ENCODE data around the gene TACR1. TPM values are rescaled to one million over a fixed set of nuclear protein-coding genes. Genes with fewer than 3 reads are reported as not detected.

TACR1 gene
- total RNA-seq, 6 donors from 2014 or later, result 0.46 to 4.2 (median 1.5) TPM; not detected in 1

DNA sequence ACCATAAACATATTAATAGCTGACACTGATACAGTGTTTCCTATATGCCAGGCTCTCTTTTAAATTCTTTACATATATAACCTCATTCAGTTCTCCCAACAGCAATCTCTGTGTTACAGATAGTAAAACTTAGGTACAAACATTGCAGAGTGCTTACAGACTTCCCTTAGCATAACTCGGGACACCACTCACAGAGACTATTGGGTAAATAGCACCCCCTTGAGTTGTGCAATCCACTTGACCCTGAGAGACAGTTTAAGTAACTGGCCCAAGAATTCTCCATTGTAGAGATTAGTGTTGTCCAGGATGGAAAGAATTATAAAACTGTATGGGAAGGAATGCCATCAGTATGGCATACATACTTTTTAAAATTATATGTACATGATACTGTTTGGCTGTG is 130.8 kb downstream of the TACR1 start:
- DNase-seq, result peak in 1 of 2 donors; percentile 42
- ATAC-seq (ENCODE audit: low FRiP score in 2 of 2), result no peak
- no peaks in the 10 kb centered on the region for H3K36me3 ChIP-seq
- no peaks in the 10 kb centered on the region for H3K9me3 ChIP-seq
- no peaks in the 10 kb centered on the region for H3K27me3 ChIP-seq
- H3K4me3 ChIP-seq, result no peak overlapping the region
- WGBS, 2 donors, result 32 to 60% methylated on average over 1 of the region's 1 CpG
- H3K4me1 ChIP-seq, result no peaks in the 10 kb centered on the region
- H3K27ac ChIP-seq, result no peak overlapping the region
- TF ChIP-seq, protein P1, sequence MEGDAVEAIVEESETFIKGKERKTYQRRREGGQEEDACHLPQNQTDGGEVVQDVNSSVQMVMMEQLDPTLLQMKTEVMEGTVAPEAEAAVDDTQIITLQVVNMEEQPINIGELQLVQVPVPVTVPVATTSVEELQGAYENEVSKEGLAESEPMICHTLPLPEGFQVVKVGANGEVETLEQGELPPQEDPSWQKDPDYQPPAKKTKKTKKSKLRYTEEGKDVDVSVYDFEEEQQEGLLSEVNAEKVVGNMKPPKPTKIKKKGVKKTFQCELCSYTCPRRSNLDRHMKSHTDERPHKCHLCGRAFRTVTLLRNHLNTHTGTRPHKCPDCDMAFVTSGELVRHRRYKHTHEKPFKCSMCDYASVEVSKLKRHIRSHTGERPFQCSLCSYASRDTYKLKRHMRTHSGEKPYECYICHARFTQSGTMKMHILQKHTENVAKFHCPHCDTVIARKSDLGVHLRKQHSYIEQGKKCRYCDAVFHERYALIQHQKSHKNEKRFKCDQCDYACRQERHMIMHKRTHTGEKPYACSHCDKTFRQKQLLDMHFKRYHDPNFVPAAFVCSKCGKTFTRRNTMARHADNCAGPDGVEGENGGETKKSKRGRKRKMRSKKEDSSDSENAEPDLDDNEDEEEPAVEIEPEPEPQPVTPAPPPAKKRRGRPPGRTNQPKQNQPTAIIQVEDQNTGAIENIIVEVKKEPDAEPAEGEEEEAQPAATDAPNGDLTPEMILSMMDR (IDR thresholded peaks at IDR 0.05), result no peak
- TF ChIP-seq EP300 (IDR thresholded peaks at IDR 0.05) (no peak), POLR2AphosphoS5 (IDR thresholded peaks at IDR 0.05) (no peak)

DNA sequence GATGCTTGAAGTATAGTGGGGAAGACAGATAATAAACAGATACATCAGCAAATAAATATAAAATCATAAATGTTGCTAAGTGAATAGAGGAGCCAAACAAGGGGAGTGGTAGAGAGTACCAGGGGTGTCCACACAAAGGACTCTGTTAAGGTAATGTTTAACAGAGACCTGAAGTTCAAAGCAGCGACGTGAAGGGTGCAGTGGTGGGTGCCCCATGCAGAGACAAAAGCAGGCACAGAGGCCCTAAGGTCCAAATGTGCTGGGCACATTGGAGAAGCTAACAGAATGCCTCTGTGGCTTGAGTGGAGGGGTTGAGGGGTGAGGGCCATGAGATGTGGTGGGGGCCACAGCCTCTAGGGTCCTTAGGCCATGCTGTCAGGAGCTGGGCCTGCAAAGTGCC is 131.8 kb downstream of the TACR1 start:
- no peak for DNase-seq
- Histone ChIP-seq H3K27me3 (no peaks in the 10 kb centered on the region), H3K4me1 (no peaks in the 10 kb centered on the region), H3K4me3 (no peak overlapping the region), H3K36me3 (no peaks in the 10 kb centered on the region), H3K27ac (no peak overlapping the region), H3K9me3 (no peaks in the 10 kb centered on the region)
- ATAC-seq (ENCODE audit: low FRiP score in 2 of 2), result peak in 1 of 2 donors; percentile 5
- WGBS, 2 donors, result 96 to 100% methylated on average over 2 of the region's 2 CpGs
- TF ChIP-seq EP300 (IDR thresholded peaks at IDR 0.05) (no peak), POLR2AphosphoS5 (IDR thresholded peaks at IDR 0.05) (no peak), POLR2A (IDR thresholded peaks at IDR 0.05) (no peak)
- TF ChIP-seq, protein P1 (IDR thresholded peaks at IDR 0.05), result no peak

DNA sequence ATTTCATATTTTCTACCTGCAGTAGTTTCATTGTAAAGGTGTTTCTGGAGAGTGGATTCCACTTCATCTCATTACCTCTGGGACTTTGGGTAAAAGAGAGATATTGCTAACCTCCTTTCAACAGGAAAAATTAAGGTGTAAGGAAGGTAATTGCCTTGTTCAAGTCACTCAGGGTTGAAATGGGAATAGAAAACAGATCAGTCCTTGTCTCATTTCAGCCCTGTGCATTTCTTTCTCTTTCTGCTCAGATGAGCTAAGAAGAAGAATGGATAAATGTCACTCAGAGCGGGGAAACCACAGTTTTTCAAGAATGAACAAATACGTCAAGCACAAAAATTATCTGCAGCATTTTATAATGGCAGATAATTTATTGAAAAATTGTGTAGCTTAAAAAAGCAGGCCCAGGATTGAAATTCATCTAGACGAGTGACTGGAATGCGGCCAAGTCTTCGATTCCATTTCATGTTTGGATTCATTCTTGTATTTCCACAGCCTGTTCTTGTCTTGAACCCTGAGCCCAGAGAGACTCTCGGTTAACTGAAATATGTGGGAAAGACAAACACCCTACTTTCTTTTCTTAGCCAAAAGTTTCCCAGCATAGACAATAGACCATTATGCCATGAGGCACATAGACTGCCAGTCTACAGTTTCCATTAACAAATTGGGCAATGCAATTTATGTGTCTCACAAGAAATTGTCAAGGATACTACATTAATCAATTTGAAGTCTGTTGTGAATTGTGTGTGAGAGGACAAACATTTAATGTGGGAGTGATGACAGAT is 133.0 kb downstream of the TACR1 start:
- ATAC-seq (ENCODE audit: low FRiP score in 2 of 2), result no peak
- Histone ChIP-seq H3K4me3 (no peak overlapping the region), H3K36me3 (no peaks in the 10 kb centered on the region), H3K27ac (no peak overlapping the region), H3K9me3 (no peaks in the 10 kb centered on the region), H3K4me1 (no peaks in the 10 kb centered on the region), H3K27me3 (no peaks in the 10 kb centered on the region)
- 85 to 88% methylated on average over 6 of the region's 6 CpGs for WGBS, 2 donors
- DNase-seq, result no peak
- TF ChIP-seq, protein P1 (IDR thresholded peaks at IDR 0.05), result no peak
- no peak for TF ChIP-seq POLR2A (IDR thresholded peaks at IDR 0.05)
- TF ChIP-seq EP300 (IDR thresholded peaks at IDR 0.05), result no peak
- TF ChIP-seq POLR2AphosphoS5 (IDR thresholded peaks at IDR 0.05), result no peak

DNA sequence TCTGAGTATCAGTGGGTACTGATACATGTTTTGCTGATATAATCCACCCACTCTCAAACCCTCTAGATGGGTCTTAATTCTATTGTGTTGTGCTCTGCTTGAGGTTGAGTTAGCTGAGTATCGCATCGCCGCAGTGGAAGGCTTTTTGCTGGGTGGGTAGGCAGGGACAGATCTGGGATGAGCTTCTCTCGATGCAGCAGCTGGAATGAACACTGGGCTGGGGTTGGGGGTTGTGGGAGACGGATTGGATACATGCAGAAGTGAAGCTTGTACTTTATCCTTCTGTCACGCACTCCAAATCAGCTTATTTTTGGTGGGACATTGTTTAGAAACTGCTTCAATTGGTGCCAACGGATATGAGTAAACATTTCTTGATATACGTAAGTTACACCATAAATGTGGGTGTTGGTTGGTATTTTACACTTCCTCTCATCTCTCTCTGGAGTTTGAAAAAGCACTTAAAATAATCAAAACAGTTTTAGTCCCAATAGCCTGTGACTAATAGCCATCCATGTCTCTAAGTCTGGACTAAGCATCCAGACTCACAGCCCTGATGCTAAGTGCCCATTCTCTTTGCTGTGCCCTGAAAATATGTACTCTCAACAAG is 133.8 kb downstream of the TACR1 start:
- Histone ChIP-seq H3K36me3 (no peaks in the 10 kb centered on the region), H3K4me3 (no peak overlapping the region), H3K27ac (no peak overlapping the region), H3K27me3 (no peaks in the 10 kb centered on the region), H3K4me1 (no peaks in the 10 kb centered on the region), H3K9me3 (no peaks in the 10 kb centered on the region)
- 70 to 74% methylated on average over 8 of the region's 8 CpGs for WGBS, 2 donors
- TF ChIP-seq POLR2A (IDR thresholded peaks at IDR 0.05) (no peak), POLR2AphosphoS5 (IDR thresholded peaks at IDR 0.05) (no peak), EP300 (IDR thresholded peaks at IDR 0.05) (no peak)
- TF ChIP-seq, protein P1 (IDR thresholded peaks at IDR 0.05), result no peak
- no peak for ATAC-seq (ENCODE audit: low FRiP score in 2 of 2)
- DNase-seq, result no peak
